HepG2 (cell line): ENCODE results near the gene ITCH. TPM values are rescaled to one million over a fixed set of nuclear protein-coding genes. Genes with fewer than 3 reads are reported as not detected.

Source experiments
- EP300 ChIP-seq, 3 experiments: sonication (generic) in 1 of 3; formaldehyde crosslinking in 1 of 3; IDR thresholded peaks; 2 replicates each; pipeline versions ENCODE4 v1.5.1 to v1.6.1; 2011 to 2020; ENCODE audit warnings: low read depth in 2 of 3, low read length in 2 of 3, borderline replicate concordance in 1 of 3, improper control_type of control experiment in 1 of 3, mild to moderate bottlenecking in 1 of 3, missing genetic modification reagents in 1 of 3, moderate library complexity in 1 of 3
- FOXK1 ChIP-seq: sonication (generic); formaldehyde crosslinking; IDR thresholded peaks from 2 replicates; pipeline ENCODE4 v1.4.0; 2020; ENCODE audit warnings: low read depth, missing genetic modification reagents, borderline replicate concordance
- HMGA1 ChIP-seq: sonication (generic); formaldehyde crosslinking; conservative IDR thresholded peaks from 2 replicates; pipeline ENCODE4 v1.4.0; 2020; ENCODE audit warnings: missing genetic modification reagents
- MAFG ChIP-seq: sonication (generic); formaldehyde crosslinking; IDR thresholded peaks from 2 replicates; pipeline ENCODE4 v1.5.1; 2020; ENCODE audit warnings: mild to moderate bottlenecking, missing genetic modification reagents
- MTA1 ChIP-seq: sonication (generic); formaldehyde crosslinking; IDR thresholded peaks from 2 replicates; pipeline ENCODE4 v1.4.0; 2020; ENCODE audit warnings: missing genetic modification reagents, mild to moderate bottlenecking, borderline replicate concordance
- MYNN ChIP-seq: sonication (generic); formaldehyde crosslinking; IDR thresholded peaks from 2 replicates; pipeline ENCODE4 v1.4.0; 2020; ENCODE audit warnings: mild to moderate bottlenecking, low read depth, missing genetic modification reagents
- NCOR1 ChIP-seq: fragments of 200-600 bp; sonication (generic); IDR thresholded peaks from 2 replicates; pipeline ENCODE4 v1.7.0; 2017; ENCODE audit warnings: antibody characterized with exemption, low read length, borderline replicate concordance
- RAD21 ChIP-seq: fragments of 450-650 bp; formaldehyde crosslinking; IDR thresholded peaks from 2 replicates; pipeline ENCODE4 v1.5.0; 2020; ENCODE audit warnings: mild to moderate bottlenecking
- RBFOX2 ChIP-seq: fragments of 200-400 bp; formaldehyde crosslinking; IDR thresholded peaks from 2 replicates; pipeline ENCODE4 v1.6.1; 2017; ENCODE audit warnings: low read depth, mild to moderate bottlenecking, low read length
- ZFX ChIP-seq: sonication (generic); formaldehyde crosslinking; IDR thresholded peaks from 2 replicates; pipeline ENCODE4 v1.4.0; 2020; ENCODE audit warnings: mild to moderate bottlenecking, low read depth, missing genetic modification reagents, moderate library complexity
- ZNF407 ChIP-seq: sonication (generic); formaldehyde crosslinking; IDR thresholded peaks from one replicate; pipeline ENCODE4 v1.5.1; 2020; ENCODE audit warnings: mild to moderate bottlenecking, missing genetic modification reagents; ENCODE audit errors: not compliant biosample characterization
- ZNF430 ChIP-seq: sonication (generic); formaldehyde crosslinking; IDR thresholded peaks from 2 replicates; pipeline ENCODE4 v1.9.0; 2021; ENCODE audit warnings: mild to moderate bottlenecking, missing genetic modification reagents
- ZNF563 ChIP-seq: sonication (generic); formaldehyde crosslinking; IDR thresholded peaks from 2 replicates; pipeline ENCODE4 v1.8.0; 2022; ENCODE audit warnings: mild to moderate bottlenecking, moderate library complexity, missing genetic modification reagents
- ZNF615 ChIP-seq: sonication (generic); formaldehyde crosslinking; IDR thresholded peaks from 2 replicates; pipeline ENCODE4 v1.5.0; 2020; ENCODE audit warnings: mild to moderate bottlenecking, missing genetic modification reagents, borderline replicate concordance
- ZNF704 ChIP-seq: sonication (generic); formaldehyde crosslinking; IDR thresholded peaks from 2 replicates; pipeline ENCODE4 v1.8.1; 2023; ENCODE audit warnings: mild to moderate bottlenecking, inconsistent platforms, moderate library complexity, missing genetic modification reagents, borderline replicate concordance
- ZNF713 ChIP-seq: sonication (generic); formaldehyde crosslinking; IDR thresholded peaks from 2 replicates; pipeline ENCODE4 v1.4.0; 2020; ENCODE audit warnings: mild to moderate bottlenecking, missing genetic modification reagents
- ZNF839 ChIP-seq: sonication (generic); formaldehyde crosslinking; IDR thresholded peaks from 2 replicates; pipeline ENCODE4 v1.4.0; 2020; ENCODE audit warnings: missing genetic modification reagents, mild to moderate bottlenecking, borderline replicate concordance
- polyA plus RNA-seq, 8 experiments: library from polyadenylated mRNA; depleted of rRNA in 3 of 8; stranded (reverse) in 7 of 8; unstranded in 1 of 8; fragments of >200 nt; fragmentation: Illumina TruSeq in 4 of 8; extraction: Trizol in 4 of 8; gene quantifications; 2 replicates each; pipeline versions ENCODE4 v1.2.1 to v1.2.3, GENCODE V29; 2011 to 2016; ENCODE audit warnings: low read depth in 4 of 8, missing spikeins in 1 of 8, mixed read lengths in 1 of 8; ENCODE audit not compliant: insufficient read depth in 1 of 8
- total RNA-seq, 5 experiments: library from RNA; depleted of rRNA; stranded (reverse); fragments of >200 nt; fragmentation: Illumina TruSeq; extraction: Trizol; gene quantifications; 2 replicates each; pipeline ENCODE4 v1.2.3, GENCODE V29; 2016; ENCODE audit warnings: low read depth in 1 of 5

The ITCH gene
- total and polyA plus RNA-seq, 2 of the 13 experiments (the other 11 are each of a cell fraction or from before 2014, with no cell fraction given), result 20.5 to 112 TPM

- TF ChIP-seq ZNF704 (CRISPR knock-in tag), result peak; percentile 84; the same call in 1 of the 2 replicates
- no peak for TF ChIP-seq HMGA1 (CRISPR knock-in tag)
- peak; percentile 55 for TF ChIP-seq RAD21 (CRISPR knock-in tag)
- peak; percentile 100 for TF ChIP-seq ZFX
- peak; percentile 76 for TF ChIP-seq ZNF407 (CRISPR knock-in tag)
- peak; percentile 55; the same call in 1 of the 2 replicates for TF ChIP-seq ZNF615 (CRISPR knock-in tag)
- peak; percentile 51; the same call in 1 of the 2 replicates for TF ChIP-seq NCOR1
- TF ChIP-seq ZNF713, result no peak; the same call in 1 of the 2 replicates
- TF ChIP-seq EP300 (IDR thresholded peaks at IDR 0.05; ENCODE audit: low read depth in 2 of 2, low read length in 2 of 2), result no peak; a peak in 2 of 4 replicates
- peak; percentile 66 for TF ChIP-seq EP300 (CRISPR knock-in tag; IDR thresholded peaks at IDR 0.05; ENCODE audit: borderline replicate concordance)
- TF ChIP-seq MAFG (CRISPR knock-in tag), result no peak
- TF ChIP-seq RBFOX2, result peak; percentile 99
- TF ChIP-seq FOXK1 (CRISPR knock-in tag), result peak; percentile 84
- TF ChIP-seq MYNN, result peak; percentile 90; the same call in 1 of the 2 replicates
- TF ChIP-seq ZNF563 (CRISPR knock-in tag), result peak; percentile 96
- TF ChIP-seq ZNF839 (CRISPR knock-in tag), result no peak
- peak; percentile 67; the same call in 1 of the 2 replicates for TF ChIP-seq MTA1 (CRISPR knock-in tag)
- peak; percentile 97 for TF ChIP-seq ZNF430 (CRISPR knock-in tag)
These were observed 153.4 kb downstream of the ITCH start, which contains the start of gene DYNLRB1 (continued) for GRCh38 chr20:34516247-34517113.
